Measurements from ENCODE around the gene TRAPPC11.

The TRAPPC11 gene

DNA sequence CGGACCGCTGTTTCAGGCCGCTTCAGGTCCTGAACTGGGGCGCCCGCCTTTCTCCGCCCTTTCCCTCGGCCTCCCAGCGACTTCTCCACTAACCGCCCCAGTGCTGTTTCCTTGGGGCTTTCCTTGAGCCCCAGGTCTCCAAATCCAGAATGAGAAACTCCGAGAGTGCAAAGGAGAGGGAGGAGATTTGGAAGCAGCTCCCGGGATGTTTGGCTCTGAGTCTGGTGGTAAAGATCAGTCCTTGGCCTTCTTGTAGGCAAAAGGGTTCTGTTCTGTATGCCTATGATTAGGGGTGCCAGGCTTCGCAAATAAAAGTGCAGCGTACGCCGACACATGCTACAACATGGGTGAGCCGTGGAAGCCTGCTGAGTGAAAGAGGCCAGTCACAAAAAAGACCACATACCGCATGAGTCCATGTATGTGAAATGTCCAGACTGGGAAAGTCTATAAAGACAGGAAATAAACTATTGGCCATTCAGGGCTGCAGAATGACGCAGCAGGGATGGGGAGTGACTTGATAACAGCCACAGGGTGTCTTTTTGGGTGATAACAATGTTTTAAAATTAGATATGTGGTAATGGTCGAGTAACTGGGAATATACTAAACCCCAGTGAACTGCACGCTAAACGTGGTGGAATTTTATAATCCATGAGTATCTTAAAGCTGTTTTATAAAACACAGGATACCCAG is 99.8 kb downstream of the TRAPPC11 start:
- Histone ChIP-seq H2AFZ (ENCODE audit: low read length) (no peak overlapping the region), H3K9me3 (ENCODE audit: low read length) (no peaks in the 10 kb centered on the region), H3K9ac (ENCODE audit: low read length) (no peak overlapping the region), H3F3A (ENCODE audit: insufficient read depth, low read length) (no peaks in the 10 kb centered on the region), H3K27me3 (ENCODE audit: insufficient read depth, low read length) (no peaks in the 10 kb centered on the region; the same call in 1 of the 2 replicates), H3K9me2 (ENCODE audit: low read depth, low read length) (no peaks in the 10 kb centered on the region), H3K4me3 (ENCODE audit: low read depth, low read length, poor library complexity, severe bottlenecking) (no peak overlapping the region), H3K36me3 (ENCODE audit: insufficient read depth, low read length) (no peaks in the 10 kb centered on the region), H3K4me1 (ENCODE audit: insufficient read depth, low read length, severe bottlenecking) (no peaks in the 10 kb centered on the region), H4K20me1 (ENCODE audit: insufficient read depth, low read length) (no peaks in the 10 kb centered on the region), H3K4me2 (ENCODE audit: low read length) (no peak overlapping the region), H3K79me2 (ENCODE audit: insufficient read depth, low read length) (no peaks in the 10 kb centered on the region), H3K27ac (ENCODE audit: low read depth, low read length, poor library complexity, severe bottlenecking) (no peak overlapping the region)
- TF ChIP-seq, protein P1, sequence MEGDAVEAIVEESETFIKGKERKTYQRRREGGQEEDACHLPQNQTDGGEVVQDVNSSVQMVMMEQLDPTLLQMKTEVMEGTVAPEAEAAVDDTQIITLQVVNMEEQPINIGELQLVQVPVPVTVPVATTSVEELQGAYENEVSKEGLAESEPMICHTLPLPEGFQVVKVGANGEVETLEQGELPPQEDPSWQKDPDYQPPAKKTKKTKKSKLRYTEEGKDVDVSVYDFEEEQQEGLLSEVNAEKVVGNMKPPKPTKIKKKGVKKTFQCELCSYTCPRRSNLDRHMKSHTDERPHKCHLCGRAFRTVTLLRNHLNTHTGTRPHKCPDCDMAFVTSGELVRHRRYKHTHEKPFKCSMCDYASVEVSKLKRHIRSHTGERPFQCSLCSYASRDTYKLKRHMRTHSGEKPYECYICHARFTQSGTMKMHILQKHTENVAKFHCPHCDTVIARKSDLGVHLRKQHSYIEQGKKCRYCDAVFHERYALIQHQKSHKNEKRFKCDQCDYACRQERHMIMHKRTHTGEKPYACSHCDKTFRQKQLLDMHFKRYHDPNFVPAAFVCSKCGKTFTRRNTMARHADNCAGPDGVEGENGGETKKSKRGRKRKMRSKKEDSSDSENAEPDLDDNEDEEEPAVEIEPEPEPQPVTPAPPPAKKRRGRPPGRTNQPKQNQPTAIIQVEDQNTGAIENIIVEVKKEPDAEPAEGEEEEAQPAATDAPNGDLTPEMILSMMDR (IDR thresholded peaks at IDR 0.05; ENCODE audit: low read length): no peak
- no peak for TF ChIP-seq EZH2 (IDR thresholded peaks at IDR 0.05; ENCODE audit: borderline replicate concordance, low read length)

DNA sequence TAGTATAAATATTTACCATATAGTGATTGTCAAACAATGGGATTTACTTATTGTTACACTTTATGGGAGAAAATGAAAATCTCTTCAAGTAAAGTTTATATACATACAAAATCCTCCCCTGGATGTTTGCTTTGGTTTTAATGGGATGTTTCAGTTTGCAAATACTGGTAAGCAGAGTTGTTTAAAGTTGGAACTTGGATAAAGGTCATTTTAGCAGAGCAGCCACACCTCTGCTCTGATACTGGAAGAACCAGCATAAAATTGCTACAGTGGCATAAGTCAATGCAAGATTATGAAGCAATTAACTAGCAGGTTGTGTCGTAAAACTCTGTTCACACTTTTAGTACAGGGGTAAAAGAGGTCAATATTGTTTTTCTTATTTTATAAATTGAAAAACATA is 101.2 kb downstream of the TRAPPC11 start:
- Histone ChIP-seq H3K9me3 (ENCODE audit: low read length) (no peaks in the 10 kb centered on the region), H3K9ac (ENCODE audit: low read length) (no peak overlapping the region), H3F3A (ENCODE audit: insufficient read depth, low read length) (no peaks in the 10 kb centered on the region), H3K4me2 (ENCODE audit: low read length) (no peak overlapping the region), H3K79me2 (ENCODE audit: insufficient read depth, low read length) (no peaks in the 10 kb centered on the region), H2AFZ (ENCODE audit: low read length) (no peak overlapping the region), H3K27ac (ENCODE audit: low read depth, low read length, poor library complexity, severe bottlenecking) (no peak overlapping the region), H3K36me3 (ENCODE audit: insufficient read depth, low read length) (no peaks in the 10 kb centered on the region), H3K4me1 (ENCODE audit: insufficient read depth, low read length, severe bottlenecking) (peaks cover 2% of the 10 kb centered on the region), H3K9me2 (ENCODE audit: low read depth, low read length) (no peaks in the 10 kb centered on the region), H3K4me3 (ENCODE audit: low read depth, low read length, poor library complexity, severe bottlenecking) (no peak overlapping the region), H3K27me3 (ENCODE audit: insufficient read depth, low read length) (no peaks in the 10 kb centered on the region; the same call in 1 of the 2 replicates), H4K20me1 (ENCODE audit: insufficient read depth, low read length) (no peaks in the 10 kb centered on the region)
- no peak for TF ChIP-seq EZH2 (IDR thresholded peaks at IDR 0.05; ENCODE audit: borderline replicate concordance, low read length)
- TF ChIP-seq, protein P1 (IDR thresholded peaks at IDR 0.05; ENCODE audit: low read length): no peak
